OCI-LY3 (cell line): Measurements from ENCODE around the gene TENM4.

Experiments used
- H2AFZ ChIP-seq: fragments of 200-600, 300-600 bp; shearing (Covaris generic); 2 replicates; pipeline ENCODE4 v1.6.0; 2014; ENCODE audit warnings: antibody characterized with exemption, low read depth, low read length
- H3K27ac ChIP-seq: fragments of 200-600, 300-600 bp; sonication (generic); 2 replicates; pipeline ENCODE4 v1.5.1; 2014; ENCODE audit warnings: mild to moderate bottlenecking, low read length, moderate library complexity, mixed read lengths
- H3K27me3 ChIP-seq: fragments of 200-600, 300-600 bp; sonication (generic); 2 replicates; pipeline ENCODE4 v1.6.1; 2014; ENCODE audit warnings: low read depth, low read length, mixed read lengths
- H3K36me3 ChIP-seq: fragments of 200-600, 300-600 bp; sonication (generic); replicated peaks from 2 replicates; pipeline ENCODE3; 2014; ENCODE audit warnings: low read depth, low read length, mixed read lengths
- H3K4me1 ChIP-seq: fragments of 300-600, 200-600 bp; sonication (generic); 2 replicates; pipeline ENCODE4 v1.6.1; 2014; ENCODE audit warnings: low read length, mixed read lengths
- H3K4me2 ChIP-seq: fragments of 200-600, 300-600 bp; sonication (generic); 2 replicates; pipeline ENCODE4 v1.6.1; 2014; ENCODE audit warnings: low read length, mixed read lengths
- H3K4me3 ChIP-seq: fragments of 300-600, 200-600 bp; sonication (generic); 2 replicates; pipeline ENCODE4 v1.5.1; 2014; ENCODE audit warnings: antibody characterized with exemption, mild to moderate bottlenecking, low read length, moderate library complexity
- H3K79me2 ChIP-seq: fragments of 300-600, 200-600 bp; shearing (Covaris generic); 2 replicates; pipeline ENCODE4 v1.6.1; 2014; ENCODE audit warnings: mild to moderate bottlenecking, low read length, mixed read lengths
- H3K9ac ChIP-seq: fragments of 300-600, 200-600 bp; shearing (Covaris generic); 2 replicates; pipeline ENCODE4 v1.6.0; 2014; ENCODE audit warnings: mild to moderate bottlenecking, low read length, moderate library complexity
- H3K9me3 ChIP-seq: fragments of 200-600, 300-600 bp; shearing (Covaris generic); 2 replicates; pipeline ENCODE4 v1.6.1; 2014; ENCODE audit warnings: low read length, mixed read lengths; ENCODE audit not compliant: insufficient read depth
- H4K20me1 ChIP-seq: fragments of 200-600, 300-600 bp; sonication (generic); 2 replicates; pipeline ENCODE4 v1.6.1; 2016; ENCODE audit warnings: low read length, mixed read lengths; ENCODE audit not compliant: insufficient read depth
- EZH2phosphoT487 ChIP-seq: fragments of 200-600 bp; shearing (Covaris generic); IDR thresholded peaks from 2 replicates; pipeline ENCODE4 v1.6.1; 2018; ENCODE audit warnings: antibody characterized with exemption, mixed run types, low read depth
- TF ChIP-seq, protein P1 (sequence below): fragments of 200-600, 300-600 bp; sonication (generic); IDR thresholded peaks from 2 replicates; pipeline ENCODE4 v1.5.1; 2014; ENCODE audit warnings: antibody characterized with exemption, low read length, low read depth

TENM4 gene

DNA sequence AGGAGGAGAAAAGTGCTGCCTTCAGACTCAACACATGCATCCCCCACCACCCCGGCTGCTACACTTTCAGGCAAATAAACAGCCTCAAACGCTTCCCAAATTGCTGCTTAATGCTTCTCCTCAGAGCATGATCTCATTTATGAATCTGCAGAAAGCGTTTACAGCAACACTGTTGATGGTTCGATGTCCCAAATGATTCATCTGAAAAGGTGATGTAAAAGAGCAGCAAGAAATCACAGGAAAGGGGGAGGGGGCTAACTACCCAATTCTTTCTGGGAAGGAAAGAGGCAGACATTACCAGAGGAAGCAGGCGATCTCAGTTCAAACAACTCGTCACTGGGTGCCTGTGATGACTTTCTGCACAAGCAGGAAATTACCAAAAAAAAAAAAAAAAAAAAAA, 119.6 kb downstream of the TENM4 start:
- no peak for TF ChIP-seq EZH2phosphoT487
- TF ChIP-seq, protein P1, sequence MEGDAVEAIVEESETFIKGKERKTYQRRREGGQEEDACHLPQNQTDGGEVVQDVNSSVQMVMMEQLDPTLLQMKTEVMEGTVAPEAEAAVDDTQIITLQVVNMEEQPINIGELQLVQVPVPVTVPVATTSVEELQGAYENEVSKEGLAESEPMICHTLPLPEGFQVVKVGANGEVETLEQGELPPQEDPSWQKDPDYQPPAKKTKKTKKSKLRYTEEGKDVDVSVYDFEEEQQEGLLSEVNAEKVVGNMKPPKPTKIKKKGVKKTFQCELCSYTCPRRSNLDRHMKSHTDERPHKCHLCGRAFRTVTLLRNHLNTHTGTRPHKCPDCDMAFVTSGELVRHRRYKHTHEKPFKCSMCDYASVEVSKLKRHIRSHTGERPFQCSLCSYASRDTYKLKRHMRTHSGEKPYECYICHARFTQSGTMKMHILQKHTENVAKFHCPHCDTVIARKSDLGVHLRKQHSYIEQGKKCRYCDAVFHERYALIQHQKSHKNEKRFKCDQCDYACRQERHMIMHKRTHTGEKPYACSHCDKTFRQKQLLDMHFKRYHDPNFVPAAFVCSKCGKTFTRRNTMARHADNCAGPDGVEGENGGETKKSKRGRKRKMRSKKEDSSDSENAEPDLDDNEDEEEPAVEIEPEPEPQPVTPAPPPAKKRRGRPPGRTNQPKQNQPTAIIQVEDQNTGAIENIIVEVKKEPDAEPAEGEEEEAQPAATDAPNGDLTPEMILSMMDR = no peak
- Histone ChIP-seq H3K9me3 (no peaks in the 10 kb centered on the region), H4K20me1 (peaks cover 34% of the 10 kb centered on the region), H3K27ac (no peak overlapping the region), H3K9ac (no peak overlapping the region), H2AFZ (no peak overlapping the region), H3K4me1 (no peaks in the 10 kb centered on the region), H3K36me3 (no peaks in the 10 kb centered on the region), H3K4me3 (no peak overlapping the region), H3K79me2 (peaks cover 2% of the 10 kb centered on the region; the same call in 1 of the 2 replicates), H3K4me2 (no peak overlapping the region), H3K27me3 (no peaks in the 10 kb centered on the region)

DNA sequence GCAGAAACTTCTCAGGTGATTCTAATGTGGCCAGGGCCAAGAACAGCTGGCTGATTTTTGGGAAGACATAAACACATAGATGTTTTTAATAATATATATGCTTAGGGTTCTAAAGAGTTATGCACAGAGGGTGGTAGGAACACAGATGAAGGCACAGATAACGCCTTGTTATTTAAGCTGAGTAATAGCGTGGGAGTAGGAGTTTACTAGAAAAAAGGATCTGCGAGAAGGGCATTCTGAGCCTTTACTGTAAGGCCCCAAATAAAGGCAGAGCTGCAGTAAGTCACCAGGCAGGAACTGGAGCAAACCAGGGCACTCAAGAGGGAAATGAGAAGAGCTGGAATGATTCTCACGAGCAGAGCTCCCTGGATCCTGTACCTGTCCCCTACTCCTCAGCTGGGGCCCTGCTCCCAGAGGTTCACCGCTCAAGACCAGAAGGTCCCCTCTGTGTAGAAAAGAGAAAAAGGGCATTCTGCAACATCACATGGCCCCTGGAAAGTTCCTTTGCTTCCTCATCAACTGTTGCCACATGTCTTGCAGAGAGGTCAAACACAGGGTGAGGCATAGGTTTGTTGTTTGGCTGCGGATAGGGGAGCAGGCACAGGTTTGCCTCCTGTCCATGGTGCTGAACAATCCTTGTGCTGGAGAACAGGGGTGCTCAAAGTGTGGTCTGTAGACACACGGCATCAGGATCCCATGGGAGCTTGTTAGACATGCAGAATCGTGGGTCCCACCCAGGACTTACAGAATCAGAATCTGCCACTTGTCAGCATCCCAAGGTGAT, 125.7 kb downstream of the TENM4 start:
- Histone ChIP-seq H3K27ac (no peak overlapping the region), H3K27me3 (no peaks in the 10 kb centered on the region), H3K4me1 (no peaks in the 10 kb centered on the region), H3K36me3 (no peaks in the 10 kb centered on the region), H2AFZ (no peak overlapping the region), H3K4me2 (no peak overlapping the region), H4K20me1 (peaks cover 46% of the 10 kb centered on the region), H3K9ac (no peak overlapping the region), H3K4me3 (no peak overlapping the region), H3K79me2 (no peaks in the 10 kb centered on the region), H3K9me3 (no peaks in the 10 kb centered on the region)
- no peak for TF ChIP-seq EZH2phosphoT487
- TF ChIP-seq, protein P1 = no peak

DNA sequence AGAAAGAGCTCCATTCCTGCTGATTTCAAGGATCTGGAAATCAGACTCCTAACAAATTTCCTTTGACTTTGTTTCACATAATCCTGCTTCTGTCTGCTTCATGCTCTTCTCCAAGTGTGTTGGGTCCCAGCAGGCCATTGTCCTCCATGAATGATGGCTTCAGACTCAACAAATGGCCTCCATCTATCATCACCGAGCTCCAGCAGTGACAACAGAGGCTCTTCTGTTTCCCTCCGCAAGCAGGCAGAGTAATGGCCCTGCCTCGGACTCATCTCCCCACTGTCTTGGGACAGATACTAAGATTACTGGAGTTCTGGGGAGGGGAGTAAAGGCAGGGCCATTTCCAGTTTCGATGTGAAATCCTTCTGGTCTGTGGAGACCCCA, 127.3 kb downstream of the TENM4 start:
- no peak overlapping the region for H3K9ac ChIP-seq
- H3K27ac ChIP-seq = no peak overlapping the region
- no peak for TF ChIP-seq EZH2phosphoT487
- TF ChIP-seq, protein P1 = no peak
- H3K79me2 ChIP-seq = 0 out of 2 replicates have a peak, but pooled peaks cover 3% of the 10 kb centered on the region
- H3K4me1 ChIP-seq = no peaks in the 10 kb centered on the region
- H2AFZ ChIP-seq = no peak overlapping the region
- H4K20me1 ChIP-seq = peaks cover 54% of the 10 kb centered on the region
- H3K4me2 ChIP-seq = no peak overlapping the region
- H3K36me3 ChIP-seq = no peaks in the 10 kb centered on the region
- H3K9me3 ChIP-seq = no peaks in the 10 kb centered on the region
- no peak overlapping the region for H3K4me3 ChIP-seq
- no peaks in the 10 kb centered on the region for H3K27me3 ChIP-seq

DNA sequence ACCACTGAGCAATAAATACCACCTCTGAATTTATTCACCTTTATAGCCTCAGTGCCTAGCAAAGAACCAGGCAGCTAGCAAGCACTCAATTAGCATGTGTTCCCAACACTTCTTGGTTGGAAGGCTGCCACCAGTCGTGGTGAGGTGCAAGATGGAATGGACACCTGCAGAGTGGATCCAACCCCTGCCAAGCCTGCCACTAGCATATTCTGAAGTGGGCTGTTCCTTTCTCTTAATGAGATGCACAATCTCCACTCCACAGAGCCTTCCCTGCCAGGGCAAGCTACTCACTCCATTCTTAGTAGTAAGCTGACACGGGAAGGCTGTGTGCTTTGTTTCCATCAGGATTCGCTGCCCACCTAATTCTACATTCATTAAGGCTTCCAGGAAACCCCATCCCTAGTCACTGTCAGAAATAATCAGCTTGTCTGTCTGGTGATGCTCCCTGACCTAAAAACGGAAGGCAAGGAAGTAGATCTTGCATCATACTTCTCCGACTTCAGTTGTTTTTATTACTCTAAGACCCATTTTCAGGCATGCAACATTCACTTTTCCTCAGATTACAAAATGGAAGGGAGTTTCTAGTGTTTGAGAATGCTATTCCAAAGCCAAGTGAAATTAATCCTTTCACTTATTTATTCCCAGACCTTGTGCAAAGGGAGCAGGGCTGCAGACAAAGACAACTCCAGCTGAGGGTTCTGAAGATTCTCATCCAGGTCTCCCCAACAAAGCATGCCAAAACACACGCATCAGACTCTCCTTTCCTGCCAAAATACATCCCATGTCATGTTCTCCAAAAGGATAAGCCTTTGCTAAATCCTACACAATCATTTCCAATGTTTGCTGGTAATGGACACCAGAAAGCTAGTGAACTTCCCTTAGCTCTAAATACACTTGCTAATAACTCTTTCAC, 128.0 kb downstream of the TENM4 start:
- H3K9me3 ChIP-seq = no peaks in the 10 kb centered on the region
- no peak overlapping the region for H3K27ac ChIP-seq
- no peak overlapping the region for H2AFZ ChIP-seq
- peaks cover 57% of the 10 kb centered on the region for H4K20me1 ChIP-seq
- H3K79me2 ChIP-seq = 0 out of 2 replicates have a peak, but pooled peaks cover 3% of the 10 kb centered on the region
- H3K4me2 ChIP-seq = no peak overlapping the region
- H3K36me3 ChIP-seq = no peaks in the 10 kb centered on the region
- no peaks in the 10 kb centered on the region for H3K27me3 ChIP-seq
- H3K4me1 ChIP-seq = no peaks in the 10 kb centered on the region
- H3K9ac ChIP-seq = no peak overlapping the region
- no peak overlapping the region for H3K4me3 ChIP-seq
- no peak for TF ChIP-seq EZH2phosphoT487
- TF ChIP-seq, protein P1 = no peak
